ENCODE data around the gene PPBP.

GRCh38 chr4:73990988-73991741 lies 3.2 kb upstream of the PPBP start:
- TF ChIP-seq EP300 (IDR thresholded peaks at IDR 0.05) (no peak), CTCF (IDR thresholded peaks at IDR 0.05) (no peak), POLR2A (IDR thresholded peaks at IDR 0.05) (no peak)
